GM06990 (cell line): ENCODE measurements around the gene STAT3.
"Not testable (repeated sequence)": the region's sequence is repeated elsewhere in the genome, so short reads cannot be mapped to it uniquely, and the experiment has no call there.

Experiments
- DNase-seq: peaks from one replicate; pipeline ENCODE4 v3.0.0-alpha.2; 2011; ENCODE audit not compliant: insufficient read length; ENCODE audit errors: extremely low read depth
- H3K27me3 ChIP-seq: replicated peaks from 2 replicates; pipeline ENCODE4 v1.6.0; 2011; ENCODE audit warnings: low read length; ENCODE audit not compliant: control insufficient read depth, insufficient read depth
- H3K36me3 ChIP-seq: 2 replicates; pipeline ENCODE4 v1.5.1; 2011; ENCODE audit warnings: low read length; ENCODE audit not compliant: control insufficient read depth, insufficient read depth
- H3K4me3 ChIP-seq: replicated peaks from 2 replicates; pipeline ENCODE4 v1.5.1; 2011; ENCODE audit warnings: low read depth, mild to moderate bottlenecking, control low read depth, low read length
- CTCF ChIP-seq: IDR thresholded peaks from 2 replicates; pipeline ENCODE4 v1.5.1; 2011; ENCODE audit warnings: low read length, control low read depth, mild to moderate bottlenecking, inconsistent platforms; ENCODE audit not compliant: insufficient read depth, poor library complexity, severe bottlenecking

The STAT3 gene

DNA sequence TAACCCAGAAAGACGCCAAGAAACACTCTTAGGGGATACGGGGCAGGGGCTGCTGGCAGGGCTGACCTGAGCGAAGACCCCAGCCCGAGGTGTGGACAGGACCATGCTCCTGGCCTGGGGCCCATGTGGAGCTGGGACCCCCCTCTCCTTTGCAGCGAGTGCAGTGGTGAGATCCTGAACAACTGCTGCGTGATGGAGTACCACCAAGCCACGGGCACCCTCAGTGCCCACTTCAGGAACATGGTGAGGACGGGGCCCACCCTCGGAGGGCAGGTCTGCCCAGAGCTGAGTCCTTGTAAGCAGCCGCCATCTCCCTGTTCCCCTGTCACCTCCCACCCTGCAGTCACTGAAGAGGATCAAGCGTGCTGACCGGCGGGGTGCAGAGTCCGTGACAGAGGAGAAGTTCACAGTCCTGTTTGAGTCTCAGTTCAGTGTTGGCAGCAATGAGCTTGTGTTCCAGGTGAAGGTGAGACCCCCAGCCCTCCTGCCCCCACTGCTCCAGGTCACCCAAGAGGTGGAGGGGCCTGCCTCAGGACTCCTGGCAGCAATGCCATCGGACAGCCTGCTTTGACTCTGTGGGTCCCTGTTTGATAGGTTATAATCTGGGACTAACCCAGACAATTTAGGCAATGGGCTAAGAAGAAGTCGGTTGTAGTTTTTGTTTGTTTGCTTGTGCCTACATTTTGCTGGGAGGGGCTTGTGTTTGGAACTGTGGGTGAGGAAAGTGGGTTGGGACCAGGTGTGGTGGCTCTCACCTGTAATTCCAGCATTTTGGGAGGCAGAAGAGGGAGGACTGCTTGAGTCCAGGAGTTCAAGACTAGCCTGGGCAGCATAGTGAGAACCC is 83.8 kb downstream of the STAT3 start:
- Histone ChIP-seq H3K27me3 (no peaks in the 10 kb centered on the region), H3K4me3 (no peak overlapping the region), H3K36me3 (peaks cover 40% of the 10 kb centered on the region)
- no peak for TF ChIP-seq CTCF
- no peak for DNase-seq

DNA sequence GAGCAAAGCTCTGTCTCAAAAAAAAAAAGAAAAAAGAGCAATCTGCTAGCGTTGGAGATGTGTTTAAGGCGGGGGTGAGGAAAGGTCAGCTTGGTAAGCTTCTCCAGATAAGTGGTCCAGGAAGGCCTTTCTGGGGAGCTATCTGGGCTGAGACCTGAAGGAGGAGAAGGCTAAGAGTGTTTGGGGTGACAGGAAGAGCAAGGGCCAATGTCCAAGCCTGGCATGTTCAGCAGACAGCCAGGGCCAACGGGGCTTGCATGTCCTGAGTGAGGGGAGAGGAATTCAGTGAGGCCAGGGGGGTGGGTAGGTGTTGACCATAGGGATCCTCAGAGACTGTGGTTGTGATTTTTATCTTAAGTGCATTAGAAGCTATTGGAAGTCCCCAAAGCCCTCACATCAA is 84.5 kb downstream of the STAT3 start:
- no peak overlapping the region for H3K4me3 ChIP-seq
- DNase-seq: no peak
- TF ChIP-seq CTCF: no peak
- H3K36me3 ChIP-seq: peaks cover 37% of the 10 kb centered on the region
- H3K27me3 ChIP-seq: no peaks in the 10 kb centered on the region

GRCh38 chr17:42301022-42301421 is 87.2 kb downstream of the STAT3 start:
- TF ChIP-seq CTCF: no peak
- Histone ChIP-seq H3K36me3 (peaks cover 31% of the 10 kb centered on the region), H3K27me3 (no peaks in the 10 kb centered on the region), H3K4me3 (no peak overlapping the region)
- DNase-seq: no peak

DNA sequence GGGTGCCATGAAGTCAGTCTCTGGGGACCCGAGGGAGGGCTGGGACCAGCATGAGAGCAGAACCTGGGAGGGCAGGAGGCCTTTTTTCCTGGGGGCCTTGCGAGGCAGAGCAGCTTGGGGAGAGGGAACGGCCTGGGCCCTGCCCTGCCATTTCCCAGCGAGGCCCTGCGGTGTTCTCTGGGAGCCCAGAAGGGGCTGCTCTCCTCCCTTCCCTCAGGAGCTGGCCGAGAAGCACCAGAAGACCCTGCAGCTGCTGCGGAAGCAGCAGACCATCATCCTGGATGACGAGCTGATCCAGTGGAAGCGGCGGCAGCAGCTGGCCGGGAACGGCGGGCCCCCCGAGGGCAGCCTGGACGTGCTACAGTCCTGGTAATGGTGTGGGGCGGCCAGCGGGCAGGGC is 88.3 kb downstream of the STAT3 start:
- not testable (repeated sequence) for H3K4me3 ChIP-seq, H3K27me3 ChIP-seq, DNase-seq
- peaks cover 25% of the 10 kb centered on the region for H3K36me3 ChIP-seq

GRCh38 chr17:42299361-42299760 is 88.9 kb downstream of the STAT3 start:
- DNase-seq, H3K4me3 ChIP-seq, H3K27me3 ChIP-seq: not testable (repeated sequence)
- H3K36me3 ChIP-seq: peaks cover 22% of the 10 kb centered on the region

GRCh38 chr17:42297775-42298174 is 90.5 kb downstream of the STAT3 start:
- not testable (repeated sequence) for DNase-seq, H3K4me3 ChIP-seq
- H3K36me3 ChIP-seq: peaks cover 15% of the 10 kb centered on the region

DNA sequence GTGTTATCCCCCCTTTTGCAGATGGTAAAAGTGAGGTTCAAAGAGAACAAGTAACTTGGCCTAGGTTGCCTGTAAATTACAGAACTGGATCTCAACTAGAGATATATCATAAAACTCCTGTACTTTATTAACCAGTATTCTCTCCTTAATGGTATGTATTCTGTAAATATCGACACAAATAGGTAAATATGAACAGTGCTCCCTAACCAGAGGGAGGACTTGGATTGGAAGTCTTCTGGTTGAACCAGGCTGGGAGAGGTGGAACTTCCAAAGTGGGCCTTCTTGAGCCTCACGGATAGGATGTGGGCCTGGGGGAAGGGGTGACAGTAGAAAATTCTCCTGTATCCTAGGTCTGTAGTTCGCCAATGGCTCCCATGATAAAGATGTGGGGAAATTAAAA is 92.2 kb downstream of the STAT3 start:
- Histone ChIP-seq H3K36me3 (peaks cover 6% of the 10 kb centered on the region), H3K27me3 (no peaks in the 10 kb centered on the region), H3K4me3 (no peak overlapping the region)
- DNase-seq: no peak
- no peak for TF ChIP-seq CTCF

More at GRCh38 chr17:42297775-42298174, 90.5 kb downstream of the STAT3 start:
- not testable (repeated sequence) for H3K27me3 ChIP-seq
